AG04449 (cell line): ENCODE results near the gene C10orf143.
"Not testable (repeated sequence)": the region's sequence is repeated elsewhere in the genome, so short reads cannot be mapped to it uniquely, and the experiment has no call there.

Experiments used
- CTCF ChIA-PET: fragments of 350-600 bp; formaldehyde crosslinking; extraction: SDS; loops from one replicate; lab custom pipeline; 2021; ENCODE audit warnings: antibody characterized with exemption; lab: Yijun Ruan, JAX
- POLR2A ChIA-PET: fragments of 400-600, 350-600 bp; formaldehyde crosslinking; extraction: SDS; loops from one replicate; lab custom pipeline; 2020; ENCODE audit warnings: antibody characterized with exemption, inconsistent platforms; lab: Yijun Ruan, JAX
- DNase-seq: peaks from one replicate; pipeline ENCODE4 v3.0.0-alpha.2; 2010; ENCODE audit warnings: low read depth, low spot score
- H3K4me3 ChIP-seq: 2 replicates; pipeline ENCODE4 v1.5.1; 2011; ENCODE audit warnings: low read depth, mild to moderate bottlenecking, control low read depth, low read length
- CTCF ChIP-seq: IDR thresholded peaks from one replicate; pipeline ENCODE4 v1.5.1; 2011; ENCODE audit warnings: mild to moderate bottlenecking, moderate library complexity, low read length, control low read depth, inconsistent platforms; ENCODE audit not compliant: insufficient read depth; ENCODE audit errors: missing control alignments

Gene C10orf143

DNA sequence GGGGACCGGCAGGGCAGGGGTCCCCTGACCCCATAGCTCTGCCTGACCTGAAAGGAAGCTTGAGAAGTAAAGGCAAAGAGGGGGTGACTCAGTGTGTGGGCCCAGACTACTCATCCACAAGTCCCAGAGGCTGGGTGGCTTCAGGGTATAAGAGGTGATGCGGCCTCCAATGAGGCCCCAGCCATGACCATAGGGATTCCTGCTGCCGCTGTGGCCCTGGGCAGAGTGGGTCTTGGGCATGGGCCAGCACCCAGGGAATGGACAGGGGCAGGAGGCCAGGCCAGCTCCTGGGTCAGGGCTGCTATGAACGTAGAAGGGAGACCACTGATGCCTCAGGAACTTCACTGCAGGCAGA, 82.2 kb downstream of the C10orf143 start:
- no peak for TF ChIP-seq CTCF
- no peak for DNase-seq
- ChIA-PET CTCF (no interaction called here), POLR2A (no interaction called here)
- H3K4me3 ChIP-seq, result no peak overlapping the region

DNA sequence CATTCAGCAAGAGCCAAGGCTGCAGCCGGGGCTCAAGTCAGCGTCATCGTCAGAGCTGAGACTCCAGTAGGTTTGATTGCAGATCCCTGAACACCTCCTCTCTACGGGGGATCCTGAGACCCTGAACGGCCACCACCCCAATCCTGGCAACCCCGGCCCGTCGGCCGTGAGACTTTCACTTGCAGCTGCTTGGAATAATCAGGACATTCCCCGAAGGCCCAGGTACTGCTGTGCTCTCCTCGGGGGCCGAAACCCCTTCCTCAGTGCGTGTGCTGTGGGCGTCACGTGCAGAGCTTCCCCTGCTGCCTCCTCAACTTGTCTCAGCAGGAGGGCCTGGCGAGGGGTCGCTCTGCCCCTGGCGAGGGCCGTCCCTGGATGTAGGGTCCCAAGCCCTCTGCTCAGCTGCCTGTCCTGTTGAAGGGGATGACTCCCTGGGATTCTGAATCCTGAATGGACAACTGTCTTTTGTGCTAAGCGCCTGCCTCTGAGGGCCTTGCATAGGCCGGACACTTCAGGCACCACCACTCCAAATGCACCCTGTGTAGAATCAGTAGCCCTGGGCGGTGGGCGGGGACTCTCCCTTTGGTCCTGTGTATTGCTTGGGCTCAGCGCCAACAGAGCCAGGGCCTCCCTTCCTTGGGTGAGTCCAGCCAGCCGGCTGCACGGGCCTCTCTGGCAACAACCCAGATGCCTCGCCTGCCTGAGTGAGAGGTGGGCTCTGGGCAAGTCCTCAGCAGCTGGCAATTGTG, 82.7 kb downstream of the C10orf143 start:
- ChIA-PET POLR2A (no interaction called here), CTCF (no interaction called here)
- H3K4me3 ChIP-seq, result no peak overlapping the region
- TF ChIP-seq CTCF, result no peak
- DNase-seq, result no peak

- TF ChIP-seq CTCF, result no peak
- DNase-seq, result no peak
- POLR2A ChIA-PET, result no interaction called here
- CTCF ChIA-PET, result no interaction called here
- H3K4me3 ChIP-seq, result no peak overlapping the region
These were observed 83.8 kb downstream of the C10orf143 start for GRCh38 chr10:130026670-130027456.

GRCh38 chr10:130025811-130026485, 84.7 kb downstream of the C10orf143 start:
- TF ChIP-seq CTCF, result no peak
- H3K4me3 ChIP-seq, result no peak overlapping the region
- POLR2A ChIA-PET, result no interaction called here
- no peak for DNase-seq
- CTCF ChIA-PET, result no interaction called here

DNA sequence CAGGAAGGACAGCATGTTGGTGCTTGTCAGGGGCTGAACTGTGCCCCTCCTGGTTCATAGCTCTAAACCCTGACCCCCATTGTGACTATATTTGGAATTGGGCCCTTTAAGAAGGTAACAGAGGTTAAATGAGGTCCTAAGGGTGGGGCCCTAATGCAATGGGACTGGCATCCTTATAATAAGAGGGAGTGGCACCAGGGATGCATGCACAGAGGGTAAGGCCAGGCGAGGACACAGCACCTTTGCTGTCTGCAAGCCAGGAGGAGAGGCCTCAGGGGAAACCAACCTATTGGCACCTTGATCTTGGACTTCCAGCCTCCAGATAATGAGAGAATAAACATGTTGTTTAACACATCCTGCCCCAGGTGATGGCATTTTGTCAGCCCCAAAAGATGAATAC, 85.3 kb downstream of the C10orf143 start:
- ChIA-PET POLR2A (no interaction called here), CTCF (no interaction called here)
- no peak for TF ChIP-seq CTCF
- DNase-seq, result no peak
- no peak overlapping the region for H3K4me3 ChIP-seq

GRCh38 chr10:130024779-130025325, 85.8 kb downstream of the C10orf143 start:
- no peak overlapping the region for H3K4me3 ChIP-seq
- ChIA-PET POLR2A (no interaction called here), CTCF (no interaction called here)
- DNase-seq, result no peak
- TF ChIP-seq CTCF, result no peak

DNA sequence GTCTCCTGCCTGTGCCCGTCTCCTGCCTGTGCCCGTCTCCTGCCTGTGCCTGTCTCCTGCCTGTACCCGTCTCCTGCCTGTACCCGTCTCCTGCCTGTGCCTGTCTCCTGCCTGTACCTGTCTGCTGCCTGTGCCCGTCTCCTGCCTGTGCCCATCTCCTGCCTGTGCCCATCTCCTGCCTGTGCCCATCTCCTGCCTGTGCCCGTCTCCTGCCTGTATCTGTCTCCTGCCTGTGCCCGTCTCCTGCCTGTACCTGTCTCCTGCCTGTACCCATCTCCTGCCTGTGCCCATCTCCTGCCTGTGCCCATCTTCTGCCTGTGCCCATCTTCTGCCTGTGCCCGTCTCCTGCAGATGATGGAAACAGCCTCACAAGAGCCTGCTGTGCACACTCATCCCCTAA, 86.3 kb downstream of the C10orf143 start:
- H3K4me3 ChIP-seq, DNase-seq, CTCF ChIA-PET, POLR2A ChIA-PET: not testable (repeated sequence)
